Measurements from ENCODE around the gene RPTOR.

DNA sequence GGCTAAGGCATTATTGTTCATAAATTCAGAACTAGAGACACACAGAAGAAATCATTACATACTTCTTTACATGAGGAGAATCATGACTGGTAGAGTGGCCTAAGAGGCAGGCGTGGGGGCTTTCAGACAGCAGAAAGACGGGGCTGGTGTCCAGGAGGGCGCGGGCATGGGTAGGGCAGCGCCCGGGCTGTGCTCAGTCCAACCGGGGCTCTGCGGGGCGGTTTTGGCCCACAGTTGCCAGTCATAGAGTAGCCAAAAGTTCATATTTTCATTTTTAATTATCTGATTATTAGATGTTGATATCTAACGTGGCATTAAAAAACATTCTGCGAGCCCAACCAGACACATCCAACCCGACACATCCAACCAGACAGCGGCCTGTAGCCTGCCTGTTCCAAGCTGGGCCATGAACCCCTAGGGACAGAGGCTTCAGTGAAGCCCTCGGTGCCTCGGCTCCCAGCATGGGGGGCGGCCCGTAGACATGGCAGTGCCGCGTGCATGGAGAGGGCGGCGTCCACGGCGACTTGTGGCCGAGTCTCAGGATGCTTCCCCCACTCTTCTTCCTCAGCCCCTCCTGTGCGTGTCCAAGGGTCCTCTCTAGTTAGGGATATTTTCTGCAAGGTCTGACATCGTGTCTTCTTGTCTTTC lies 284.7 kb downstream of the RPTOR start:
- no peak for TF ChIP-seq GATA2 (IDR thresholded peaks at IDR 0.05; ENCODE audit: low read depth, low read length)
- TF ChIP-seq GATA3 (IDR thresholded peaks at IDR 0.05; ENCODE audit: low read depth, low read length), result no peak
